A673 (cell line): ENCODE data around the gene SLC22A23. TPM values are rescaled to one million over a fixed set of nuclear protein-coding genes. Genes with fewer than 3 reads are reported as not detected.

ENCODE experiments used
- BruUV-seq: library from RNA; stranded (reverse); fragments of 400-500 nt; replicated peaks from 2 replicates; lab custom pipeline; 2021; lab: Mats Ljungman, UMichigan
- CTCF ChIA-PET: fragments of 300-600 bp; sonication (Branson Sonifier 250); formaldehyde crosslinking; loops from one replicate; lab custom pipeline; 2022; ENCODE audit warnings: antibody characterized with exemption; lab: Charles Lee
- POLR2A ChIA-PET: fragments of 300-600 bp; sonication (Branson Sonifier 250); formaldehyde crosslinking; loops from one replicate; lab custom pipeline; 2022; ENCODE audit warnings: antibody characterized with exemption; ENCODE audit not compliant: low non-redundant PET; lab: Charles Lee
- DNase-seq: peaks from one replicate; pipeline ENCODE4 v3.0.0-alpha.2; 2015; ENCODE audit warnings: low spot score
- H3K27ac ChIP-seq: fragments of 200-600 bp; sonication (generic); 2 replicates; pipeline ENCODE4 v1.5.1; 2016; ENCODE audit warnings: mixed run types, low read depth, mild to moderate bottlenecking, mixed read lengths, antibody characterized with exemption, low read length; ENCODE audit not compliant: poor library complexity, severe bottlenecking
- H3K27me3 ChIP-seq: fragments of 200-600 bp; sonication (generic); replicated peaks from 2 replicates; pipeline ENCODE4 v1.6.1; 2017; ENCODE audit warnings: mixed run types, low read depth, mild to moderate bottlenecking, mixed read lengths, antibody characterized with exemption, low read length; ENCODE audit not compliant: insufficient read depth, poor library complexity
- H3K36me3 ChIP-seq: fragments of 200-600 bp; sonication (generic); 2 replicates; pipeline ENCODE4 v1.6.1; 2016; ENCODE audit warnings: mixed run types, mild to moderate bottlenecking, mixed read lengths, antibody characterized with exemption, low read length; ENCODE audit not compliant: insufficient read depth, poor library complexity, severe bottlenecking
- H3K4me1 ChIP-seq: fragments of 200-600 bp; sonication (generic); 2 replicates; pipeline ENCODE4 v1.6.1; 2017; ENCODE audit warnings: mixed run types, mild to moderate bottlenecking, mixed read lengths, antibody characterized with exemption, low read length; ENCODE audit not compliant: insufficient read depth, poor library complexity, severe bottlenecking
- H3K4me3 ChIP-seq: fragments of 200-600 bp; sonication (generic); 2 replicates; pipeline ENCODE4 v1.5.1; 2016; ENCODE audit warnings: low read depth, mixed run types, mild to moderate bottlenecking, mixed read lengths, low read length; ENCODE audit not compliant: poor library complexity, severe bottlenecking
- H3K9me3 ChIP-seq: fragments of 200-600 bp; sonication (generic); 2 replicates; pipeline ENCODE4 v1.6.1; 2016; ENCODE audit warnings: mixed run types, low read depth, mild to moderate bottlenecking, mixed read lengths, antibody characterized with exemption, low read length; ENCODE audit not compliant: poor library complexity, severe bottlenecking
- CTCF ChIP-seq: fragments of 300-800, 200-600 bp; sonication (generic); conservative IDR thresholded peaks from 2 replicates; pipeline ENCODE4 v1.5.1; 2017; ENCODE audit warnings: low read depth, mild to moderate bottlenecking, antibody characterized with exemption, low read length, moderate library complexity, mixed read lengths
- EZH2 ChIP-seq: fragments of 200-600 bp; sonication (generic); IDR thresholded peaks from 2 replicates; pipeline ENCODE4 v1.6.1; 2017; ENCODE audit warnings: borderline replicate concordance, low read depth, mild to moderate bottlenecking, mixed read lengths, antibody characterized with exemption, low read length; ENCODE audit not compliant: poor library complexity, severe bottlenecking
- intact Hi-C: fragments of 100-400 bp; cut with micrococcal nuclease; formaldehyde crosslinking; loops from one replicate; pipeline ENCODE4 v1.10.0; 2022; ENCODE audit not compliant: unreplicated experiment
- total RNA-seq: library from RNA; stranded (reverse); gene quantifications from 2 replicates; pipeline ENCODE4 v1.2.3, GENCODE V29; 2021

The SLC22A23 gene
- total RNA-seq, 1 experiment from 2014 or later, result 6.2 TPM

GRCh38 chr6:3364391-3364790 is 92.5 kb downstream of the SLC22A23 start:
- TF ChIP-seq EZH2, result no peak
- no peak for TF ChIP-seq CTCF
- intact Hi-C loops, result no loop called here
- ChIA-PET POLR2A (no interaction called here), CTCF (no interaction called here)
- Histone ChIP-seq H3K9me3 (no peaks in the 10 kb centered on the region), H3K27me3 (no peaks in the 10 kb centered on the region), H3K4me3 (no peak overlapping the region), H3K36me3 (no peaks in the 10 kb centered on the region), H3K27ac (no peak overlapping the region), H3K4me1 (peaks cover 8% of the 10 kb centered on the region)
- no peak for DNase-seq
- BruUV-seq, result no TSS peak

- no peak for TF ChIP-seq CTCF
- TF ChIP-seq EZH2, result no peak
- Histone ChIP-seq H3K4me1 (peaks cover under 1% of the 10 kb centered on the region), H3K4me3 (no peak overlapping the region), H3K9me3 (no peaks in the 10 kb centered on the region), H3K27me3 (no peaks in the 10 kb centered on the region), H3K27ac (no peak overlapping the region), H3K36me3 (no peaks in the 10 kb centered on the region)
- ChIA-PET CTCF (no interaction called here), POLR2A (no interaction called here)
- intact Hi-C loops, result no loop called here
- BruUV-seq, result no TSS peak
- no peak for DNase-seq
Measured at GRCh38 chr6:3363296-3364025, 93.4 kb downstream of the SLC22A23 start.

- POLR2A ChIA-PET, result no interaction called here
- DNase-seq, result no peak
- no peaks in the 10 kb centered on the region for H3K36me3 ChIP-seq
- H3K27me3 ChIP-seq, result no peaks in the 10 kb centered on the region
- TF ChIP-seq CTCF (no peak), EZH2 (no peak)
- no TSS peak for BruUV-seq
- intact Hi-C loops, result no loop called here
- peaks cover 7% of the 10 kb centered on the region for H3K4me1 ChIP-seq
- no peaks in the 10 kb centered on the region for H3K9me3 ChIP-seq
- CTCF ChIA-PET, result no interaction called here
- H3K4me3 ChIP-seq, result no peak overlapping the region
- H3K27ac ChIP-seq, result no peak overlapping the region
Measured at GRCh38 chr6:3361312-3362037, 95.4 kb downstream of the SLC22A23 start.
